ENCODE results near the gene NDC1.
"Not testable (repeated sequence)": the region's sequence is repeated elsewhere in the genome, so short reads cannot be mapped to it uniquely, and the experiment has no call there.

Gene NDC1

DNA sequence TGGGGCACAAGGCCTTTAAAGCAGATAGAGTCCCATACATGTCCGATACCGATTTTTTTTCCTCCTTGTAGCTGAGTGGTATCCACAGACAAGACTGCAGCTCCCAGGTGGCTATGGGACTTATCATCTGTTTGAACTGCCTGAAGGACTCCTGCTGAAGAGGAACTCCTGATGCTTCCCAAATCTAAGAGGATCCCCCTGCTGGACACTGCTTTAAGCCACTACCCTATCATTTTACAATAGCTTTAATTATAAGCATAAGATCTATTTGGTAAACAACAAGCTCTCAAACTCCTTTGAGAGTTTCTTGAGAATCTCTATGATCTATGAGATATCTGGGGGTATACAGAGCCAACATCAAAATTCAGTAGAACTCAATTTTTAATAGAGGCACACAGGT lies 11.7 kb downstream of the NDC1 start:
- Histone ChIP-seq H3K36me3 (ENCODE audit: control insufficient read depth in 1 of 2, insufficient read depth in 2 of 2, low read length in 2 of 2) (peaks cover 0 to 51% of the 10 kb centered on the region in 2 donors), H3K27ac (ENCODE audit: low read depth, low read length) (no peak overlapping the region), H3K9ac (ENCODE audit: low read depth in 1 of 2, low read length in 2 of 2) (no peak overlapping the region), H3K9me3 (ENCODE audit: control insufficient read depth in 1 of 2, low read length in 2 of 2) (no peaks in the 10 kb centered on the region), H3K4me1 (ENCODE audit: control insufficient read depth in 1 of 2, insufficient read depth in 2 of 2, low read length in 2 of 2) (no peaks in the 10 kb centered on the region), H3K27me3 (ENCODE audit: control insufficient read depth in 1 of 2, insufficient read depth in 2 of 2, low read length in 2 of 2) (no peaks in the 10 kb centered on the region), H3K4me3 (ENCODE audit: low read depth in 1 of 2, low read length in 2 of 2) (no peak overlapping the region)

DNA sequence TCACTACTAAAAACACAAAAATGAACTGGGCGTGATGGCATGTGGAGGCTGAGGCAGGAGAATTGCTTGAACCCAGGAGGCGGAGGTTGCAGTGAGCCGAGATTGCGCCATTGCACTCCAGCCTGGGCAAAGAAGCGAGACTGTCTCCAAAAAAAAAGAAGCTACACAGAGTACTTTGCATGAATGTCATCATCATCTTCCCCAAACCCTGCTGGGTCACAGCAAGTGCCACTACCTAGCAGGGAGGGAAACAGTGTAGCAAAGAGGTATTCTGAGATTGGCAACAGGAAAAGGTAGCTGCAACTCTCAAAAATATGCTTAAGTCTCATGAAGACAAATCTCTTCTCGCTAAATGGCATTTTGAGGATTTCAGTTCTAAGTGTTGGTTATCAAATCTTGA lies 12.8 kb downstream of the NDC1 start:
- Histone ChIP-seq H3K9ac (ENCODE audit: low read depth in 1 of 2, low read length in 2 of 2) (no peak overlapping the region), H3K4me1 (ENCODE audit: control insufficient read depth in 1 of 2, insufficient read depth in 2 of 2, low read length in 2 of 2) (no peaks in the 10 kb centered on the region), H3K27ac (ENCODE audit: low read depth, low read length) (no peak overlapping the region), H3K36me3 (ENCODE audit: control insufficient read depth in 1 of 2, insufficient read depth in 2 of 2, low read length in 2 of 2) (peaks cover 0 to 51% of the 10 kb centered on the region in 2 donors), H3K4me3 (ENCODE audit: low read depth in 1 of 2, low read length in 2 of 2) (no peak overlapping the region), H3K27me3 (ENCODE audit: control insufficient read depth in 1 of 2, insufficient read depth in 2 of 2, low read length in 2 of 2) (no peaks in the 10 kb centered on the region), H3K9me3 (ENCODE audit: control insufficient read depth in 1 of 2, low read length in 2 of 2) (no peaks in the 10 kb centered on the region)

DNA sequence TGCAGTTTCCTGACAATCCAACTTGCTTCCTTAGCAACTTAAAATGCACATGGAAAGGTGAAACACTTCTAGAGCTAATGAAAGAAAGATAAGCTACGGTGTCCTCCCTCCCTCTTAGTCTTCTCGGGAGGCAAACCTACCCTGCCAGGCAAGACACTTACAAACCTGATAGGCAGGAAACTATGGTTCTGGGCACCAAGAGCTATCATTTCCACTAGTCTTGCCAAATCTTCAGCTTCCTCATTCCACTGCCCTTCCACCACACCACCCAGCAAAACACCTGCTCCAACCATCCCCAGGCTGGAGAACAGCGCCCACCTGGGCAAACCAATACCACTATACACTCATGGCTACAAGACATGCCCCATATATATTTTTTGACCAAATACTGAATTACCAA lies 15.2 kb downstream of the NDC1 start:
- no peaks in the 10 kb centered on the region for H3K9me3 ChIP-seq (ENCODE audit: control insufficient read depth in 1 of 2, low read length in 2 of 2)
- H3K4me1 ChIP-seq (ENCODE audit: control insufficient read depth in 1 of 2, insufficient read depth in 2 of 2, low read length in 2 of 2) = no peaks in the 10 kb centered on the region
- no peaks in the 10 kb centered on the region for H3K27me3 ChIP-seq (ENCODE audit: control insufficient read depth in 1 of 2, insufficient read depth in 2 of 2, low read length in 2 of 2)
- H3K4me3 ChIP-seq (ENCODE audit: low read depth in 1 of 2, low read length in 2 of 2) = no peak overlapping the region
- peaks cover 0 to 41% of the 10 kb centered on the region in 2 donors for H3K36me3 ChIP-seq (ENCODE audit: control insufficient read depth in 1 of 2, insufficient read depth in 2 of 2, low read length in 2 of 2)
- no peak overlapping the region for H3K27ac ChIP-seq (ENCODE audit: low read depth, low read length)
- no peak overlapping the region for H3K9ac ChIP-seq (ENCODE audit: low read depth in 1 of 2, low read length in 2 of 2)

DNA sequence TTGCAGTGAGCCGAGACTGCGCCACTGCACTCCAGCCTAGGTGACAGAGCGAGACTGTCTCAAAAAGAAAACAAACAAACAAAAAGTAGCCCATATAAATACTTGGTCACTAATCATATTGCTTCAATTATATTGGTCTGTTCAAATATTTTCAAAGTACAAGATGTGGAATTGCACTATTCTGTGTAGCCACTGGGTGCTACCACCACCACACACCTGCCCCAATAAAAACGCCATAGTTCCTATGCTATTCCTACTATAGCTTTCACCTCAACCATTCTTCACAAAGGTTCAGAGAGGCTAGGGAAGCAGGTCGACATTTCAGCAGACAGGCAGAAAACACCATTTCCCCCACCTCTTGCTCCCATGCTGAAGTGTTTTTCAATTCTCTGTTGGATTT lies 16.7 kb downstream of the NDC1 start:
- H3K9me3 ChIP-seq (ENCODE audit: control insufficient read depth in 1 of 2, low read length in 2 of 2) = no peaks in the 10 kb centered on the region
- no peak overlapping the region for H3K27ac ChIP-seq (ENCODE audit: low read depth, low read length)
- no peak overlapping the region for H3K4me3 ChIP-seq (ENCODE audit: low read depth in 1 of 2, low read length in 2 of 2)
- H3K27me3 ChIP-seq (ENCODE audit: control insufficient read depth in 1 of 2, insufficient read depth in 2 of 2, low read length in 2 of 2) = no peaks in the 10 kb centered on the region
- no peaks in the 10 kb centered on the region for H3K4me1 ChIP-seq (ENCODE audit: control insufficient read depth in 1 of 2, insufficient read depth in 2 of 2, low read length in 2 of 2)
- no peak overlapping the region for H3K9ac ChIP-seq (ENCODE audit: low read depth in 1 of 2, low read length in 2 of 2)
- H3K36me3 ChIP-seq (ENCODE audit: control insufficient read depth in 1 of 2, insufficient read depth in 2 of 2, low read length in 2 of 2) = peaks cover 0 to 44% of the 10 kb centered on the region in 2 donors

DNA sequence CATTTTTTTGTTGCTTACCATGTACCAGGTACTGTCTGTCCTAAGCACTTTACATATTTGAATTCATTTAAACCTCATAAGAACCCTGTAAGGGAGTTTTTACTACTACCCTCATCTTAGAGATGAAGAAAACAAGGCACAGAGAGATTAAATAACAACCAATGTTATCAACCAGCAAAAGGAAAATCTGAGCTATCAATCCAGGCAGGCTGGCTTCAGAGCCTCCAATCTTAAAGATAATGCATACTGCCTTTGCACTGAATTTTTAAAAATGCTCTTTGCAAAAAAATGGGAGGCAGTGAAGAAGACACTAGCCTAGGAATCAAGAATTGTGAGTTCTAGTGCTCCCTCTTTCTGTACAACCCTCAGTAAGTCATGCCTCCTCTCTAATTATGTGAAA lies 18.7 kb downstream of the NDC1 start:
- Histone ChIP-seq H3K36me3 (ENCODE audit: control insufficient read depth in 1 of 2, insufficient read depth in 2 of 2, low read length in 2 of 2) (peaks cover 0 to 25% of the 10 kb centered on the region in 2 donors), H3K9me3 (ENCODE audit: control insufficient read depth in 1 of 2, low read length in 2 of 2) (no peaks in the 10 kb centered on the region), H3K27ac (ENCODE audit: low read depth, low read length) (no peak overlapping the region), H3K27me3 (ENCODE audit: control insufficient read depth in 1 of 2, insufficient read depth in 2 of 2, low read length in 2 of 2) (no peaks in the 10 kb centered on the region), H3K4me3 (ENCODE audit: low read depth in 1 of 2, low read length in 2 of 2) (no peak overlapping the region), H3K4me1 (ENCODE audit: control insufficient read depth in 1 of 2, insufficient read depth in 2 of 2, low read length in 2 of 2) (no peaks in the 10 kb centered on the region), H3K9ac (ENCODE audit: low read depth in 1 of 2, low read length in 2 of 2) (no peak overlapping the region)

DNA sequence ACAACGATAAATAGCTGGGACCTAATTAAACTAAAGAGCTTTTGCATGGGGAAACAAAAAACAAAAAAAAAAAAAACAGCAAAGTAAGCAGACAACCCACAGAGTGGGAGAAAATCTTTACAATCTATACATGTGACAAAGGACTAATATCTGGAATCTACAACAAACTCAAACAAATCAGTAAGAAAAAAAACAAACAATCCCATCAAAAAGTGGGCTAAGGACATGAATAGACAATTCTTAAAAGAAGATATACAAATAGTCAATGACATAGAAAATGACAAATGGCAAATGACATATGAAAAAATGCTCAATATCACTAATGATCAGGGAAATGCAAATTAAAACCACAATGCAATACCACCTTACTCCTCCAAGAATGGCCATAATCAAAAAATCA lies 21.5 kb downstream of the NDC1 start:
- not testable (repeated sequence) for H3K4me3 ChIP-seq (ENCODE audit: low read depth in 1 of 2, low read length in 2 of 2); H3K27me3 ChIP-seq (ENCODE audit: control insufficient read depth in 1 of 2, insufficient read depth in 2 of 2, low read length in 2 of 2); H3K4me1 ChIP-seq (ENCODE audit: control insufficient read depth in 1 of 2, insufficient read depth in 2 of 2, low read length in 2 of 2); H3K9ac ChIP-seq (ENCODE audit: low read depth in 1 of 2, low read length in 2 of 2); H3K27ac ChIP-seq (ENCODE audit: low read depth, low read length); H3K9me3 ChIP-seq (ENCODE audit: control insufficient read depth in 1 of 2, low read length in 2 of 2)
- H3K36me3 ChIP-seq (ENCODE audit: control insufficient read depth in 1 of 2, insufficient read depth in 2 of 2, low read length in 2 of 2) = peaks cover 0 to 14% of the 10 kb centered on the region in 2 donors

DNA sequence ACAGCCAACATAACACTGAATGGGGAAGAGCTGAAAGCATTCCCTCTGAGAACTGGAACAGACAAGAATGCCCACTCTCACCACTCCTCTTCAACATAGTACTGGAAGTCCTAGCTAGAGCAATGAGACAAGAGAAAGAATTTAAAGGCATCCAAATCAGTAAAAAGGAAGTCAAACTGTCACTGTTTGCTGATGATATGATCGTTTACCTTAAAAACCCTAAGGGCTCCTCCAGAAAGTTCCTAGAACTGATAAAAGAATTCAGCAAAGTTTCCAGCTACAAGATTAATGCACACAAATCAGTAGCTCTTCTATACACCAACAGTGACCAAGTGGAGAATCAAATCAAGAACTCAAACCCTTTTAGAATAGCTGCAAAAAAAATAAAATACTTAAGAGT lies 22.6 kb downstream of the NDC1 start:
- H3K36me3 ChIP-seq (ENCODE audit: control insufficient read depth in 1 of 2, insufficient read depth in 2 of 2, low read length in 2 of 2) = peaks cover 0 to 14% of the 10 kb centered on the region in 2 donors
- H3K4me1 ChIP-seq (ENCODE audit: control insufficient read depth in 1 of 2, insufficient read depth in 2 of 2, low read length in 2 of 2); H3K27me3 ChIP-seq (ENCODE audit: control insufficient read depth in 1 of 2, insufficient read depth in 2 of 2, low read length in 2 of 2); H3K27ac ChIP-seq (ENCODE audit: low read depth, low read length); H3K4me3 ChIP-seq (ENCODE audit: low read depth in 1 of 2, low read length in 2 of 2); H3K9me3 ChIP-seq (ENCODE audit: control insufficient read depth in 1 of 2, low read length in 2 of 2); H3K9ac ChIP-seq (ENCODE audit: low read depth in 1 of 2, low read length in 2 of 2): not testable (repeated sequence)

DNA sequence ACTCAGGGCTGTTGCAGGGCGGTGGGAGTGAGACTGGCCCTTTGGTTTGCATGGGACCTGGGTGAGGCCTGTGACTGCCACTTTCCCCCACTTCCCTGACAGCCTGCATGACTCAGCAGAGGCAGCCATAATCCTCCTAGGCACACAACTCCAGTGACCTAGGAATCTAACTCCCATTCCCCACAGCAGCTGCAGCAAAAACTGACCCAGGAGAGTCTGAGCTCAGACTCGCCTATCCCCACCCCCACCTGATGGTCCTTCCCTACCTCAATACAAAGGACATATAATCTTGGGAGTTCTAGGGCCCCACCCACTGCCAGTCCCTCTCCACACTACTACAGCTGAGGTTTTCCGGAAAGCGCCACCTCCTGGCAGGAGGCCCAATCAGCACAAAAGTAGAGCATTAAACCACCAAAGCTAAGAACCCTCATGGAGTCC lies 26.7 kb downstream of the NDC1 start:
- H3K9me3 ChIP-seq (ENCODE audit: control insufficient read depth in 1 of 2, low read length in 2 of 2) = no peaks in the 10 kb centered on the region
- no peaks in the 10 kb centered on the region for H3K4me1 ChIP-seq (ENCODE audit: control insufficient read depth in 1 of 2, insufficient read depth in 2 of 2, low read length in 2 of 2)
- no peak overlapping the region for H3K4me3 ChIP-seq (ENCODE audit: low read depth in 1 of 2, low read length in 2 of 2)
- no peak overlapping the region for H3K27ac ChIP-seq (ENCODE audit: low read depth, low read length)
- H3K36me3 ChIP-seq (ENCODE audit: control insufficient read depth in 1 of 2, insufficient read depth in 2 of 2, low read length in 2 of 2) = peaks cover 3 to 14% of the 10 kb centered on the region in 2 donors
- no peaks in the 10 kb centered on the region for H3K27me3 ChIP-seq (ENCODE audit: control insufficient read depth in 1 of 2, insufficient read depth in 2 of 2, low read length in 2 of 2)
- H3K9ac ChIP-seq (ENCODE audit: low read depth in 1 of 2, low read length in 2 of 2) = no peak overlapping the region

DNA sequence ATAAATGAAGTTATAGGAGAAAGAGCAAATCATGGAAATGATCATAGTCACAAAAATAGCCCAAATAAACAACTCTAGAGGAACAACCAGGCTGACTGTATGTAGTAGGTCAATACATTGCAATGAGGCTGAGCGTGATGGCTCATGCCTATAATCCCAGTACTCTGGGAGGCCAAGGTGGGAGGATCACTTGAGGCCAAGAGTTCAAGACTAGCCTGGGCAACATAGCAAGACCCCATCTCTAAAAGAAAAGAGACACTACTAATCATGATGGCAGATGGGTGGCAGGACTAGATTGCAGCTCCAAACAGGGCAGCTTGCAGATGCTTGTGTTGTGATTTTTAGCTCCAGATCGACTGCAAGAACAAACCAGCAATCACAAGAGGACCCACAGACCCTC lies 27.6 kb downstream of the NDC1 start:
- H3K27me3 ChIP-seq (ENCODE audit: control insufficient read depth in 1 of 2, insufficient read depth in 2 of 2, low read length in 2 of 2) = no peaks in the 10 kb centered on the region
- H3K9ac ChIP-seq (ENCODE audit: low read depth in 1 of 2, low read length in 2 of 2) = no peak overlapping the region
- H3K4me1 ChIP-seq (ENCODE audit: control insufficient read depth in 1 of 2, insufficient read depth in 2 of 2, low read length in 2 of 2) = no peaks in the 10 kb centered on the region
- no peak overlapping the region for H3K27ac ChIP-seq (ENCODE audit: low read depth, low read length)
- no peak overlapping the region for H3K4me3 ChIP-seq (ENCODE audit: low read depth in 1 of 2, low read length in 2 of 2)
- H3K9me3 ChIP-seq (ENCODE audit: control insufficient read depth in 1 of 2, low read length in 2 of 2) = no peaks in the 10 kb centered on the region
- peaks cover 3 to 18% of the 10 kb centered on the region in 2 donors for H3K36me3 ChIP-seq (ENCODE audit: control insufficient read depth in 1 of 2, insufficient read depth in 2 of 2, low read length in 2 of 2)

DNA sequence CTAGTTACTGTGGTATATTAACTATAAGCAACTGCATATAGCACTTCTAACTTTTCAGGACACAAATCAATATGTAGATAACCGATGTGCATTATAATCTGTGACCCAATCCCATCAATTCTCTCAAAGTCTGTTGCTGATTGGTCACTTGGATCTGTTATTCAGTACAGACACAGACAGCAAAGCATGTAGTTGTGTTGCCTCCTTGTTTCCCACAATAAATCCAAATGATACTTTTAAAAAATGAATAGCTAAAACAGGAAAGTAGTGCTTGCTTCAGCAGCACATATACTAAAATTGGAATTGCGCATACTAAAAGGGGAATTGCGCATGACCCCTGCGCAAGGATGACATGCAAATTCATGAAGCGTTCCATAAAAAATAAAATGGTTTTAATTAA lies 28.1 kb downstream of the NDC1 start:
- H3K27me3 ChIP-seq (ENCODE audit: control insufficient read depth in 1 of 2, insufficient read depth in 2 of 2, low read length in 2 of 2) = no peaks in the 10 kb centered on the region
- no peaks in the 10 kb centered on the region for H3K9me3 ChIP-seq (ENCODE audit: control insufficient read depth in 1 of 2, low read length in 2 of 2)
- H3K27ac ChIP-seq (ENCODE audit: low read depth, low read length) = no peak overlapping the region
- H3K4me1 ChIP-seq (ENCODE audit: control insufficient read depth in 1 of 2, insufficient read depth in 2 of 2, low read length in 2 of 2) = no peaks in the 10 kb centered on the region
- no peak overlapping the region for H3K4me3 ChIP-seq (ENCODE audit: low read depth in 1 of 2, low read length in 2 of 2)
- H3K36me3 ChIP-seq (ENCODE audit: control insufficient read depth in 1 of 2, insufficient read depth in 2 of 2, low read length in 2 of 2) = peaks cover 3 to 18% of the 10 kb centered on the region in 2 donors
- H3K9ac ChIP-seq (ENCODE audit: low read depth in 1 of 2, low read length in 2 of 2) = no peak overlapping the region

DNA sequence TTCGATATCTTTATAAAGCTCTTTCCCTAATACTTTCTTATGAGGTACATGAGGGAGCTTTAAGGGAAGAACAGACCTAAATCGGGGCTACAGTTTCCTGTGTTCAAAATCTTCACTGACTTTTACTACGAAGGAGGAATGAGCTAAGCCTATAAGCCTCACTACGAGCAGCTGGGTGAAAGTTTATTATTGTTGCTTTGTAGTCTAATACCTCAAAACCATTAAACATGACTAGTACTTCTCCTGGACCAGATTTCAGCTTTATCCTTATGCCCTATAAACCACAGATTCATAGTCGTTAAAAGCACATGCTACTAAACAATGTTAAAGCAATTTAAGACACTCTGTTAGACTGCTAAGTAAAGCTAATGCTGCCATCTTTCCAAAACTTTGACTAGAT lies 30.2 kb downstream of the NDC1 start:
- Histone ChIP-seq H3K9me3 (ENCODE audit: control insufficient read depth in 1 of 2, low read length in 2 of 2) (no peaks in the 10 kb centered on the region), H3K27me3 (ENCODE audit: control insufficient read depth in 1 of 2, insufficient read depth in 2 of 2, low read length in 2 of 2) (no peaks in the 10 kb centered on the region), H3K4me1 (ENCODE audit: control insufficient read depth in 1 of 2, insufficient read depth in 2 of 2, low read length in 2 of 2) (no peaks in the 10 kb centered on the region), H3K36me3 (ENCODE audit: control insufficient read depth in 1 of 2, insufficient read depth in 2 of 2, low read length in 2 of 2) (peaks cover 3 to 17% of the 10 kb centered on the region in 2 donors), H3K4me3 (ENCODE audit: low read depth in 1 of 2, low read length in 2 of 2) (no peak overlapping the region), H3K27ac (ENCODE audit: low read depth, low read length) (no peak overlapping the region), H3K9ac (ENCODE audit: low read depth in 1 of 2, low read length in 2 of 2) (no peak overlapping the region)

Measured in duodenal mucosa (tissue), 2 donors.